K562 (cell line): Measurements from ENCODE around the gene PNKD. TPM values are rescaled to one million over a fixed set of nuclear protein-coding genes. Genes with fewer than 3 reads are reported as not detected.

Source experiments
- CBFB ChIP-seq: sonication (generic); formaldehyde crosslinking; IDR thresholded peaks from 2 replicates; pipeline ENCODE4 v1.4.0; 2020; ENCODE audit warnings: mild to moderate bottlenecking, missing genetic modification reagents
- CBX1 ChIP-seq: sonication (generic); IDR thresholded peaks from 2 replicates; pipeline ENCODE4 v1.6.1; 2016; ENCODE audit warnings: antibody characterized with exemption, low read depth, mild to moderate bottlenecking
- CHCHD3 ChIP-seq: fragments of 250-450 bp; sonication (Bioruptor Pico); IDR thresholded peaks from 2 replicates; pipeline ENCODE4 v2.1.2; 2022; ENCODE audit warnings: mild to moderate bottlenecking
- ESRRA ChIP-seq: fragments of 450-650 bp; IDR thresholded peaks from 2 replicates; pipeline ENCODE4 v1.6.1; 2014; ENCODE audit warnings: low read depth, mild to moderate bottlenecking, moderate library complexity, borderline replicate concordance
- ETV1 ChIP-seq: fragments of 450-650 bp; conservative IDR thresholded peaks from 2 replicates; pipeline ENCODE4 v1.6.1; 2016; ENCODE audit warnings: missing genetic modification characterization, control low read depth, low read depth, missing compliant biosample characterization
- FUS ChIP-seq: fragments of 200-400 bp; formaldehyde crosslinking; optimal IDR thresholded peaks from 2 replicates; pipeline ENCODE3; 2017; ENCODE audit warnings: low read depth, low read length
- JUN ChIP-seq, 2 experiments: sonication (generic) in 1 of 2; formaldehyde crosslinking in 1 of 2; IDR thresholded peaks; 2 replicates each; pipeline versions ENCODE4 v1.6.1 to v1.8.0; 2012 to 2022; ENCODE audit warnings: borderline replicate concordance in 2 of 2, mild to moderate bottlenecking in 2 of 2, improper control_type of control experiment in 1 of 2, low read depth in 1 of 2, low read length in 1 of 2, missing genetic modification reagents in 1 of 2
- MAZ ChIP-seq, 2 experiments: fragments of 450-650 bp in 1 of 2; sonication (generic) in 1 of 2; formaldehyde crosslinking; IDR thresholded peaks in 1 of 2; conservative IDR thresholded peaks in 1 of 2; 2 replicates each; pipeline versions ENCODE4 v1.4.0 to v1.5.0; 2020; ENCODE audit warnings: mild to moderate bottlenecking in 1 of 2, missing genetic modification reagents in 1 of 2
- MED1 ChIP-seq: sonication (generic); formaldehyde crosslinking; IDR thresholded peaks from 2 replicates; pipeline ENCODE4 v1.8.1; 2023; ENCODE audit warnings: missing genetic modification reagents, borderline replicate concordance
- NELFE ChIP-seq: IDR thresholded peaks from 2 replicates; pipeline ENCODE4 v1.6.1; 2011; ENCODE audit warnings: mild to moderate bottlenecking; ENCODE audit not compliant: insufficient read depth, insufficient read length
- NFE2 ChIP-seq: IDR thresholded peaks from 2 replicates; pipeline ENCODE4 v1.6.1; 2014; ENCODE audit warnings: antibody characterized with exemption, low read depth
- NUFIP1 ChIP-seq: fragments of 450-650 bp; IDR thresholded peaks from 2 replicates; pipeline ENCODE4 v1.6.1; 2018; ENCODE audit not compliant: partially characterized antibody
- SMAD3 ChIP-seq: fragments of 450-650 bp; formaldehyde crosslinking; conservative IDR thresholded peaks from 2 replicates; pipeline ENCODE4 v1.4.0; 2020; ENCODE audit warnings: mild to moderate bottlenecking
- TCFL5 ChIP-seq: fragments of 250-450 bp; sonication (Bioruptor Pico); conservative IDR thresholded peaks from 2 replicates; pipeline ENCODE4 v1.6.1; 2021; ENCODE audit warnings: mild to moderate bottlenecking, moderate library complexity, matching md5 sums
- TSC22D4 ChIP-seq: fragments of 450-650 bp; IDR thresholded peaks from 2 replicates; pipeline ENCODE4 v1.6.1; 2016; ENCODE audit warnings: missing genetic modification characterization, missing biosample characterization, control low read depth
- USF2 ChIP-seq: sonication (generic); formaldehyde crosslinking; IDR thresholded peaks from 2 replicates; pipeline ENCODE4 v1.5.0; 2020; ENCODE audit warnings: missing genetic modification reagents
- YBX1 ChIP-seq: fragments of 450-650 bp; IDR thresholded peaks from 2 replicates; pipeline ENCODE4 v1.7.1; 2016; ENCODE audit warnings: mild to moderate bottlenecking
- ZBTB33 ChIP-seq: sonication (generic); formaldehyde crosslinking; IDR thresholded peaks from 2 replicates; pipeline ENCODE4 v1.8.1; 2023; ENCODE audit warnings: mild to moderate bottlenecking, missing genetic modification reagents
- ZNF232 ChIP-seq: sonication (generic); formaldehyde crosslinking; IDR thresholded peaks from 2 replicates; pipeline ENCODE4 v1.8.0; 2022; ENCODE audit warnings: mild to moderate bottlenecking, missing genetic modification reagents
- ZNF740 ChIP-seq, 3 experiments: fragments of 200-800 bp in 1 of 3; sonication (Bioruptor generic) in 1 of 3; sonication (generic) in 1 of 3; formaldehyde crosslinking in 1 of 3; IDR thresholded peaks; 2 replicates each; pipeline versions ENCODE4 v1.6.1 to v1.8.0; 2016 to 2022; ENCODE audit warnings: mild to moderate bottlenecking in 2 of 3, missing compliant biosample characterization in 2 of 3, missing genetic modification characterization in 2 of 3, missing genetic modification reagents in 1 of 3
- ZNF778 ChIP-seq: fragments of 450-650 bp; formaldehyde crosslinking; IDR thresholded peaks from 2 replicates; pipeline ENCODE4 v1.4.0; 2020; ENCODE audit warnings: mild to moderate bottlenecking, moderate library complexity
- polyA plus RNA-seq, 8 experiments: library from polyadenylated mRNA; depleted of rRNA in 4 of 8; stranded (reverse) in 5 of 8; unstranded in 3 of 8; fragments of >200 nt; fragmentation: Nextera tagmentation in 2 of 8; fragmentation: Illumina TruSeq in 1 of 8; extraction: Ambion mirVana in 2 of 8; extraction: Trizol in 1 of 8; gene quantifications; 2 replicates each; pipeline versions ENCODE4 v1.2.1 to v1.2.3, GENCODE V29; 2011 to 2014; ENCODE audit warnings: inconsistent platforms in 1 of 8, missing spikeins in 1 of 8
- total RNA-seq, 7 experiments: library from RNA; depleted of rRNA in 6 of 7; stranded (reverse); fragments of >200 nt in 6 of 7; fragmentation: Illumina TruSeq in 2 of 7; extraction: Trizol in 2 of 7; gene quantifications; 2 replicates each; pipeline versions ENCODE4 v1.2.1 to v1.2.3, GENCODE V29; 2011 to 2021; ENCODE audit warnings: low replicate concordance in 1 of 7
- TF ChIP-seq, protein P1 (sequence below): fragments of 450-650 bp; formaldehyde crosslinking; IDR thresholded peaks from 2 replicates; pipeline ENCODE4 v1.4.0; 2020; ENCODE audit warnings: mild to moderate bottlenecking, moderate library complexity

Gene PNKD
- total and polyA plus RNA-seq, 9 of the 15 experiments (the other 6 are each of a cell fraction or from before 2014, with no cell fraction given), result 26.0 to 105 (median 60.1) TPM

DNA sequence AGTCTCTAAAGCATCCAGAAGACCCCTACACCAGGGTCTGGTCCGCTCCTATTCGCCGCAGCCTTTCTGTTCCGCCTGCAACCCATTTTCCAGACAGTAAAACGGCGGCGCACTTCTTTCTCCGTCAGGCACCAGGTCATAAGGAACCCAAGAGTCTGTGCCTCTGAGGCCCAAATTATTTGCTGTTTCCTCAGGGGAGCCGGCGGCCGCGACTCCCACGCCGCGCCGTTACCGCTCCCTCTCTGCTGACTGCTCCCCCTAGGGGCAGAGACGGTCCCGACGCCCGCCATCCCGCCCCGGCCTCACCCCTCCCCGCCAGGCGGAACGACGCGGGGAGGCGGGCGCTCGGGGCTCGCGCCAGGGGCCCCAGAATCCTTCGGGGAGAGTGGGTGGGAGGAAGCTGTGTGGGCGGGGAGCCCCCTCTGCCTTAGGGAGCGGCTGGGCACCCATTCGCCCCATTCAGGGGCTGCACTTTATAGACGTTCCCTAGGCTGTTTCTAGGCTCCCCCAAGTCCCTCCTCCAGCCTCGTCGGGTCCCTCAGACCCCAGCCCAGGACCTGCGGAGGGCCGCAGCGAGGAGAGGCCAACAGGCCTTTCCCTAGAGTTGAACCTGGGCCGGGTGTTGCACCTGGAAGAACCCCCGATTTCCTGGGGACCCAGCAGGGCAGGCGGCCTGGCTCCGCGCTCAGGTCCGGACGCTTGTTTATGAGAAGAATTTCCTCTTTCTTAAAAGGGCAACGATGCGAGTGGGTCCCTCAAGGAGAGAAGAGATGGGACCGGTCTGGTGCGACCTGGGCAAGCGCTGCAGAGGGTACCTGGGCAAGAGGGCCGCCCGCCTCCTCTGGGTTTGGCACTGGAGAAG is 125.7 kb downstream of the PNKD start (continued):
- TF ChIP-seq ZNF740 (CRISPR knock-in tag; IDR thresholded peaks at IDR 0.05) (0 out of 2 replicates have a peak, but pooled peaks have one; percentile 47), ZNF740 (tag; IDR thresholded peaks at IDR 0.05) (peak in 1 of 2 experiments; percentile 15; a peak in 1 of 4 replicates), NUFIP1 (no peak), TSC22D4 (tag) (no peak), ETV1 (tag) (no peak; the same call in 1 of the 2 replicates), USF2 (CRISPR knock-in tag) (no peak), ESRRA (peak; percentile 69), TCFL5 (CRISPR knock-in tag) (no peak), SMAD3 (CRISPR knock-in tag) (no peak), JUN (IDR thresholded peaks at IDR 0.05; ENCODE audit: borderline replicate concordance, low read depth, low read length) (no peak), JUN (CRISPR knock-in tag; IDR thresholded peaks at IDR 0.05; ENCODE audit: borderline replicate concordance) (no peak), YBX1 (no peak), ZNF778 (CRISPR knock-in tag) (no peak), CHCHD3 (CRISPR knock-in tag) (no peak), ZBTB33 (CRISPR knock-in tag) (peak; percentile 68), FUS (no peak), NELFE (no peak), MAZ (CRISPR knock-in tag; conservative IDR thresholded peaks at IDR 0.05 in 1 of 2, IDR thresholded peaks at IDR 0.05 in 1 of 2) (peak; percentile 98 to 99), CBX1 (no peak; the same call in 1 of the 2 replicates), MED1 (CRISPR knock-in tag) (no peak), NFE2 (no peak), ZNF232 (peak; percentile 31; the same call in 1 of the 2 replicates), CBFB (no peak)
- TF ChIP-seq, protein P1, sequence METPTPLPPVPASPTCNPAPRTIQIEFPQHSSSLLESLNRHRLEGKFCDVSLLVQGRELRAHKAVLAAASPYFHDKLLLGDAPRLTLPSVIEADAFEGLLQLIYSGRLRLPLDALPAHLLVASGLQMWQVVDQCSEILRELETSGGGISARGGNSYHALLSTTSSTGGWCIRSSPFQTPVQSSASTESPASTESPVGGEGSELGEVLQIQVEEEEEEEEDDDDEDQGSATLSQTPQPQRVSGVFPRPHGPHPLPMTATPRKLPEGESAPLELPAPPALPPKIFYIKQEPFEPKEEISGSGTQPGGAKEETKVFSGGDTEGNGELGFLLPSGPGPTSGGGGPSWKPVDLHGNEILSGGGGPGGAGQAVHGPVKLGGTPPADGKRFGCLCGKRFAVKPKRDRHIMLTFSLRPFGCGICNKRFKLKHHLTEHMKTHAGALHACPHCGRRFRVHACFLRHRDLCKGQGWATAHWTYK (CRISPR knock-in tag), result 0 out of 2 replicates have a peak, but pooled peaks have one; percentile 18
